GM12875 (cell line): Measurements from ENCODE around the gene HBP1.

ENCODE experiments used
- H3K4me3 ChIP-seq: one replicate; pipeline ENCODE4 v1.5.1; 2011; ENCODE audit warnings: low read depth, low read length, control low read depth
- TF ChIP-seq, protein P1 (sequence below): IDR thresholded peaks from 2 replicates; pipeline ENCODE4 v1.5.1; 2011; ENCODE audit warnings: low read depth, mild to moderate bottlenecking, control low read depth, inconsistent platforms, low read length, moderate library complexity, borderline replicate concordance; ENCODE audit not compliant: insufficient read depth

Gene HBP1

DNA sequence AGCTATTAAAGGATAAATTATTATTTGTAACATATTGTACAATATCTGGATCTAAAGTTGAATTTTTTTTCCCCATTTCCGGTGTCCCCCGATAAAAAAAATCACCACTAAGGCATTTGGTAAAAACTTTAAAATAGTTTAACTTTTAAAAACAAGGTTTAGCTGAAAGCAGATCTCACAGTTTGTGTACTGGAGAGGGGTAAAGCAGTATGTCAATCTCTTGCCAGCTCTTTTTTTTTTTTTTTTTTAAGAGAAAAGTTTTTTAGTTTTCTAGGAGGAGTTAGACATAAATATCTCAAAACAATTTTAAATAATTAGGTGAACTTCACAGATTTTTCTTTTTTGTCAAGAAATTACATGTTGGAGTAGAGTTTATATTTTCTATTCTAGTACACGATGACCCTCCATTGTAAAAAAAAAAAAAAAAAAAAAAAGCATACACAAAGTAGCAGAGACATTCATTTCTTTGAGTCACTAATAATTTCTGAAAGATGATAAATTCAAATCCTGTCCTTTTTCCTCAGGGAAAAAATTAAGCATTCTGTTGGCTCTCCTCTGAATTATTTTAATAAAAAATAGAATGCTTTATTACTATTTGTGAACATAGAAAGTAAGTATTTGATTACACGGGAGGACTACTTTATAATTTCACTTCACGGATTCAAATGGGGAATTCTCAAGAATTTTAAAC lies 1.9 kb upstream of the HBP1 start:
- no peak overlapping the region for H3K4me3 ChIP-seq
- TF ChIP-seq, protein P1, sequence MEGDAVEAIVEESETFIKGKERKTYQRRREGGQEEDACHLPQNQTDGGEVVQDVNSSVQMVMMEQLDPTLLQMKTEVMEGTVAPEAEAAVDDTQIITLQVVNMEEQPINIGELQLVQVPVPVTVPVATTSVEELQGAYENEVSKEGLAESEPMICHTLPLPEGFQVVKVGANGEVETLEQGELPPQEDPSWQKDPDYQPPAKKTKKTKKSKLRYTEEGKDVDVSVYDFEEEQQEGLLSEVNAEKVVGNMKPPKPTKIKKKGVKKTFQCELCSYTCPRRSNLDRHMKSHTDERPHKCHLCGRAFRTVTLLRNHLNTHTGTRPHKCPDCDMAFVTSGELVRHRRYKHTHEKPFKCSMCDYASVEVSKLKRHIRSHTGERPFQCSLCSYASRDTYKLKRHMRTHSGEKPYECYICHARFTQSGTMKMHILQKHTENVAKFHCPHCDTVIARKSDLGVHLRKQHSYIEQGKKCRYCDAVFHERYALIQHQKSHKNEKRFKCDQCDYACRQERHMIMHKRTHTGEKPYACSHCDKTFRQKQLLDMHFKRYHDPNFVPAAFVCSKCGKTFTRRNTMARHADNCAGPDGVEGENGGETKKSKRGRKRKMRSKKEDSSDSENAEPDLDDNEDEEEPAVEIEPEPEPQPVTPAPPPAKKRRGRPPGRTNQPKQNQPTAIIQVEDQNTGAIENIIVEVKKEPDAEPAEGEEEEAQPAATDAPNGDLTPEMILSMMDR = no peak

DNA sequence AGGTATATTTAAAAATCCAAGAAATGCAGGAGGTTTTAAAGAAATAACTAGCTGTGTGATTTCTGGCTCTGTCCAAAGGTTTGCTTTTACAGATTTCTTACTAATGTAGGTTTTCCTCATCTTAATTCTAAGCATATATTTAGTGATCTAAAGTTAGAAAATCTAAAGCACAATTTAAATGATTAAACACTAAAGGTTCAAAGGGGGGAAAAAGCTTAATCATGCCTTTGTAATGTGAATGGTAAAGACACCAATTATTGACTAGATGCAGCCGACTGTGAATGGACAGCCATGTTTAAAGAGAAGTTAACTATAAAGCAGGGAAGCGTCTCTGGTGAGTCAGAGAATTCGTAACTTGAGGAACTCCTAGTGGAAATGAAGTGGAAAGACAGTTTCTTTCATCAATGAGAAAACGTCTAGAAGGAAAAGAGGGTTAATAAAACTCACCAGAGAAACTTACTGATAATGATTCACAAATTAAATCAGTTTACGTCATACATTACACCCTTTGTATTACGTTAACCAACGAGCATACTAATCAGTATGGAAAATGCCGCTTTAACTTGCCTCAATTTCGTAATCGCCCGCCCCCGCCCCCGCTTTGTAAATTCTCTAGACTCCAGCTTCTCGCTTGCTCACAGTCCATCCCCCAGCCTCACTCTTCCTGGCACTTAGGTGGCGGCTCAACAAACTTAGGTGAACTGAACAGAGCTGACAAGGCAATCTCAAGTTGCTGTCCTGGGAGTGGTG lies 1.1 kb upstream of the HBP1 start:
- H3K4me3 ChIP-seq = peak overlapping the region; percentile 54
- TF ChIP-seq, protein P1 = no peak

DNA sequence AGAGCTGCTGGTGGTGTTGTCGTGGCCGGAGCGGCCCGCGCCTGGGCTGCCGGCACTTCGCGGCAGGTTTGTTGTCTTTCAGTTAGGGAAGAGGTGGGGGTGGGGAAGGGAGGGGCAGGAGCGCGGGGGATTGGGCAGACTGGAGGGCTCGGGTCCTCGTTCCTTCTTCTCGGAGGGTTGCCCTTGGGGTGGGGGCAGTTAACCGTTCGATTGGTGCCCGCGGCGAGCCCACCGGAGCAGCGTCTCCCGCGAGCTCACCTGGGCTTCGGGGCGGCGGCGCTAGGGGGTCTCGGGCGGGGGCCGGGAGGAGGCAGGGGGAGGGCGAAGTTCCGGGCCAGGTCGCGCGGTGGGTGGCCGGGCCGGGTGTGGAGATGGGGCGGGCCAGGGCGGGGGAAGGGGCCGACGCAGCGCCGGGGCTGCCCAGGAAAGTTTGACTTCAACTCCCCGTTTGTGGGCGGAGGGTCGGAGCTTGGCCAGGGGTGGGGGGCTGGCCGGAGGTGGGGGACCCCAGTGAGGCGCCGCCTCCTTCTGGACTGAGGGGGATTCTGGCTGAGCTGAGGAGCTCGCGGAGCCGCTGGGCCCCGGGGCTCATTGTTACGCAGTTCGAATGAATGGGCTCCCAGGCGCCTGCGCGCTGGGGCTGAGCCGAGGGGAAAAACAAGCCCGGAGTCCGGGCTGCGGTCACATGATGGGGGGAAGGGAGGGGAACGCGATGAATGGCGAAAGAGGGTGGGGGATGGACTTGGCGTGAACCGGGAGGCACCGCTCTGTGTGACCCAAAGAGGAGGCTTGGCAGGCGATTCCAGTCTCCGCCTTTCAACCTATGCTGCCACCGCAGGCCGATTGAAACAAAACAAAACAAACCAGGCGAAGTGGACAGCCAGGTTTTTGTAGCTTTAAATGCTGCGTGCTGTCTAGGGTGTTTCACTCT lies 582 bp downstream of the HBP1 start:
- TF ChIP-seq, protein P1 = no peak

DNA sequence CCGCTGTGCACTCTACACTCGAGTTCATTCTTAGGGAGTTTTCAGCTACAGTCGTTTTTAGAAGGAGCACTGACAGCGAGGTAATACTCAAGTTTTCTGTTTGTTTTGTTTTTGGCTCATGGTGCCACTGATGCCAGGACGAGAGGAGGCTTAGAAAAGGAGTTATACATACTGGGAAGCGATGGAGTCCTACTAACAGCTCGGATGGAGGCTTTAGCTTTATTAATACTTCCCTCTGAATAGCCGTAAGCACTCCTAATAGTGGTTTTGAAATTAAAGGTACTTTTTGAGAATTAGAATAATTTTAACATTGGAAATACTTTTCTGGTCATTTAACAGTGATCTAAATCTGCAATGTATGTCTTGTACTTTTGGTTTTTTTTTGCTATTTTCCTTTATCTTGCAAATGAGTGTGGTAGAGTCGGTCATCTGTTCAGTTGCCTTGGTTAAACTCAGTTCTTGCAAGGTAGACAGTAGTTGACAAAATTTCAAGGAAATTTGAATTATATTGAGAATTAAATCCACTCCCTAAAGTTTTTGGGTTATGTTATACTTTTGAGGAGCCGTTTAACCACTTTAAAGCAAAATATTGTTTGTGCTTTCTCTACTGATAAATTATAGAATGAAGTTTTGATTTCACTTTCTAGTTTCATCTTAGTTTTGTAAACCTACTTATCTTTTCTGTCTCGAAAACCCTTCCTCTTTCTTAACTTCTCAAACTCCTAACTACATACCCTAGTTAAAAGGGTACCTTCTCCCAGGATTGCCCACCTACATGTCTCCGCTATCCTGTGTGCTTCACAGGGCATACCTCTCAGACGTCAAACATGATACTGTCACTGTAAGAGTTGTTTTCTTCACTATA lies 1.5 kb downstream of the HBP1 start:
- TF ChIP-seq, protein P1 = no peak
- peak overlapping the region; percentile 90 for H3K4me3 ChIP-seq

More for the DNA sequence above, 582 bp downstream of the HBP1 start:
- peak overlapping the region; percentile 90 for H3K4me3 ChIP-seq

DNA sequence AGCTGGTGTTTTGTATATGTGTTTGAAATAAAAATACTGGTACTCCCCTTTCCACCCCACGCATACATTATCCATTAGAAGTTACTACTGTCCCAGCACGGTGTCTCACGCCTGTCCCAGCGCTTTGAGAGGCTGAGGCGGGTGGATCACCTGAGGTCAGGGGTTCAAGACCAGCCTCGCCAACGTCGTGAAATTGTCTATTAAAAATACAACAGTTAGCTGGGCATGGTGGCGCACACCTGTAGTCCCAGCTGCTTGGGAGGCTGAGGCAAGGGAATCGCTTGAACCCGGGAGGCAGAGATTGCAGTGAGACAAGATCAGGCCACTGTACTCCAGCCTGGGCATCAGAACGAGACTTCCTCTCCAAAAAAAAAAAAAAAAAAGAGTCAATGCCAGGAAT lies 2.7 kb downstream of the HBP1 start:
- H3K4me3 ChIP-seq = no peak overlapping the region
- TF ChIP-seq, protein P1 = no peak
